GM12878 (cell line): ENCODE results near the gene BBX. TPM values are rescaled to one million over a fixed set of nuclear protein-coding genes. Genes with fewer than 3 reads are reported as not detected.

Experiments
- ATAC-seq: fragments of 200-7000 bp; cut with Tn5 transposase; 3 replicates; pipeline ENCODE4 v1.9.1; 2020; ENCODE audit warnings: mild to moderate bottlenecking, moderate library complexity
- BruUV-seq: library from RNA; stranded (reverse); fragments of 400-500 nt; replicated peaks from 2 replicates; lab custom pipeline; 2021; lab: Mats Ljungman, UMichigan
- CTCF ChIA-PET: fragments of 300-600 bp; sonication (Branson Sonifier 250); formaldehyde crosslinking; extraction: SDS; loops from one replicate; lab custom pipeline; 2021; ENCODE audit warnings: inconsistent platforms; lab: Yijun Ruan, JAX
- POLR2A ChIA-PET: fragments of 350-600 bp; formaldehyde crosslinking; extraction: SDS; loops from one replicate; lab custom pipeline; 2021; ENCODE audit warnings: inconsistent platforms; lab: Charles Lee
- RAD21 ChIA-PET: fragments of 300-600 bp; sonication (Branson Sonifier 250); formaldehyde crosslinking; loops from one replicate; lab custom pipeline; 2023; ENCODE audit warnings: antibody characterized with exemption; ENCODE audit not compliant: unreplicated experiment; lab: Charles Lee
- SMC1A ChIA-PET: fragments of 300-600 bp; sonication (Branson Sonifier 250); formaldehyde crosslinking; loops from one replicate; lab custom pipeline; 2023; ENCODE audit not compliant: unreplicated experiment, uncharacterized antibody; lab: Charles Lee
- DNase-seq: peaks from one replicate; pipeline ENCODE4 v3.0.0-alpha.2; 2011; ENCODE audit warnings: low read depth, low spot score
- FAIRE-seq: peaks from 3 replicates; lab custom pipeline; 2011; peaks lifted over from hg19 to GRCh38; lab: Jason Lieb, UNC
- H2AFZ ChIP-seq: 2 replicates; pipeline ENCODE4 v1.6.0; 2011; ENCODE audit warnings: low read depth, low read length, control low read depth; ENCODE audit not compliant: control insufficient read depth
- H3K27ac ChIP-seq: 2 replicates; pipeline ENCODE4 v1.5.1; 2011; ENCODE audit warnings: control low read depth; ENCODE audit not compliant: control insufficient read depth, insufficient read depth
- H3K27me3 ChIP-seq, 2 experiments: replicated peaks in 1 of 2; 2 replicates each; pipeline versions ENCODE4 v1.6.0 to v1.6.1; 2011; ENCODE audit warnings: low read length in 1 of 2; ENCODE audit not compliant: control insufficient read depth in 2 of 2, insufficient read depth in 2 of 2
- H3K36me3 ChIP-seq, 2 experiments: 2 replicates each; pipeline ENCODE4 v1.5.1; 2011; ENCODE audit warnings: low read length in 1 of 2; ENCODE audit not compliant: control insufficient read depth in 2 of 2, insufficient read depth in 2 of 2
- H3K4me1 ChIP-seq: 2 replicates; pipeline ENCODE4 v1.6.1; 2011; ENCODE audit warnings: mild to moderate bottlenecking, low read length, moderate library complexity, mixed read lengths; ENCODE audit not compliant: control insufficient read depth, insufficient read depth
- H3K4me2 ChIP-seq: 2 replicates; pipeline ENCODE4 v1.6.0; 2011; ENCODE audit warnings: control low read depth; ENCODE audit not compliant: control insufficient read depth, insufficient read depth
- H3K4me3 ChIP-seq: fragments of 200-600 bp; sonication (generic); 2 replicates; pipeline ENCODE4 v1.5.1; 2016
- H3K79me2 ChIP-seq: 2 replicates; pipeline ENCODE4 v1.6.0; 2011; ENCODE audit warnings: low read length; ENCODE audit not compliant: control insufficient read depth, insufficient read depth
- H3K9ac ChIP-seq: 2 replicates; pipeline ENCODE4 v1.8.0; 2011; ENCODE audit warnings: low read length, control low read depth, mixed read lengths; ENCODE audit not compliant: control insufficient read depth, insufficient read depth
- H3K9me3 ChIP-seq: replicated peaks from 3 replicates; pipeline ENCODE4 v1.5.1; 2011; ENCODE audit warnings: mild to moderate bottlenecking, low read length; ENCODE audit not compliant: control insufficient read depth, insufficient read depth
- H4K20me1 ChIP-seq: 2 replicates; pipeline ENCODE4 v1.6.0; 2011; ENCODE audit not compliant: control insufficient read depth, insufficient read depth
- ATF7 ChIP-seq: fragments of 450-650 bp; IDR thresholded peaks from 2 replicates; pipeline ENCODE4 v1.6.1; 2016; ENCODE audit warnings: low read depth, mild to moderate bottlenecking
- BACH1 ChIP-seq: fragments of 450-650 bp; IDR thresholded peaks from 2 replicates; pipeline ENCODE4 v1.6.1; 2017; ENCODE audit warnings: mild to moderate bottlenecking, borderline replicate concordance
- CHD2 ChIP-seq: IDR thresholded peaks from 2 replicates; pipeline ENCODE4 v1.6.1; 2011; ENCODE audit warnings: low read depth, low read length, improper control_type of control experiment, borderline replicate concordance
- HSF1 ChIP-seq: fragments of 150-350 bp; IDR thresholded peaks from 2 replicates; pipeline ENCODE4 v1.6.1; 2014; ENCODE audit warnings: mild to moderate bottlenecking, low read depth, low read length
- MAX ChIP-seq: IDR thresholded peaks from 2 replicates; pipeline ENCODE4 v1.6.1; 2012; ENCODE audit warnings: low read depth, low read length, improper control_type of control experiment
- POLR2AphosphoS2 ChIP-seq: IDR thresholded peaks from 2 replicates; pipeline ENCODE4 v1.6.1; 2011; ENCODE audit warnings: low read depth, mild to moderate bottlenecking, low read length, improper control_type of control experiment, moderate library complexity
- POLR2AphosphoS5 ChIP-seq: IDR thresholded peaks from 2 replicates; pipeline ENCODE4 v1.6.1; 2011; ENCODE audit warnings: mild to moderate bottlenecking, low read length, inconsistent platforms
- SPI1 ChIP-seq: IDR thresholded peaks from 2 replicates; pipeline ENCODE4 v1.6.1; 2011; ENCODE audit warnings: low read depth, mild to moderate bottlenecking, low read length, moderate library complexity, borderline replicate concordance; ENCODE audit not compliant: insufficient read depth
- TARDBP ChIP-seq: IDR thresholded peaks from 2 replicates; pipeline ENCODE4 v1.6.1; 2016; ENCODE audit warnings: borderline replicate concordance
- YY1 ChIP-seq: IDR thresholded peaks from 2 replicates; pipeline ENCODE4 v1.6.1; 2011; ENCODE audit warnings: low read depth, mild to moderate bottlenecking, low read length
- ZNF207 ChIP-seq: fragments of 450-650 bp; IDR thresholded peaks from 2 replicates; pipeline ENCODE4 v1.6.1; 2014; ENCODE audit warnings: antibody characterized with exemption, mild to moderate bottlenecking, borderline replicate concordance
- WGBS: methylation state at CpG from one replicate; pipeline ENCODE4 v1.1.6; 2016; ENCODE audit warnings: low lambda C conversion rate; ENCODE audit not compliant: insufficient replicate concordance, insufficient coverage; ENCODE audit errors: missing lambda C conversion rate; 5-methylcytosine and 5-hydroxymethylcytosine counted together
- in situ Hi-C: fragments of 300-500 bp; cut with MboI; formaldehyde crosslinking; loops from 9 replicates; pipeline ENCODE4 v1.14.3; 2018; ENCODE audit warnings: mixed read lengths
- intact Hi-C: fragments of 100-400 bp; cut with micrococcal nuclease; formaldehyde crosslinking; loops from one replicate; pipeline ENCODE4 v1.14.2; 2022; ENCODE audit not compliant: unreplicated experiment
- polyA plus RNA-seq, 11 experiments: library from polyadenylated mRNA; depleted of rRNA in 4 of 11; unstranded in 6 of 11; stranded (reverse) in 5 of 11; fragments of >200 nt; fragmentation: Nextera tagmentation in 4 of 11; fragmentation: Illumina TruSeq in 1 of 11; extraction: Ambion mirVana in 4 of 11; extraction: Trizol in 1 of 11; gene quantifications; 1 replicate in 1 of 11; 2 replicates in 10 of 11; pipeline versions ENCODE4 v1.2.1 to v1.2.3, GENCODE V29; 2011 to 2016; ENCODE audit warnings: inconsistent platforms in 2 of 11, missing spikeins in 2 of 11, low read depth in 1 of 11
- total RNA-seq, 4 experiments: library from RNA; depleted of rRNA in 3 of 4; stranded (reverse); fragments of >200 nt in 3 of 4; fragmentation: Illumina TruSeq in 1 of 4; extraction: Trizol in 1 of 4; gene quantifications; 2 replicates each; pipeline versions ENCODE4 v1.2.1 to v1.2.3, GENCODE V29; 2013 to 2021
- TF ChIP-seq, protein P1 (sequence below): fragments of 450-650 bp; IDR thresholded peaks from 2 replicates; pipeline ENCODE4 v1.6.1; 2016; ENCODE audit warnings: mild to moderate bottlenecking, moderate library complexity, borderline replicate concordance

Gene BBX
- total and polyA plus RNA-seq, 10 of the 15 experiments (the other 5 are each of a cell fraction or from before 2014, with no cell fraction given) = 13.3 to 38.5 (median 32.0) TPM

DNA sequence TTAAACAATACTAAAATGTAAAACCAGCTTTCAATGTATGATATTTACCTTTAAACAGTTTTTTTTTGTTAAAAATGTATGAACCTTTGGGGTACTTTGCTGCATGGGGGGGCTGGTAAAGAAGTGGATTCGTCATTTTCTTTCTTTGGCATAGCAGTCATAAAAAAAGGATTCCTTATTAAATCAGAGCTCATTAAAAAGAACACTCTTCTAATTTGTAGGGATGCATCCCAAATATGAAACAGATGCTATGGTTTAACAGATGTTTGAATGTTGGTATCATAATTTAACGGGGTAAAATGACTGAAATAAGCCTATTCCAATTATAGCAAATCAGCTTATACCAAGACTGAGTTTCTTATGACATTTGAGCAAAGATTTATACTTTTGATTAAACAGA is 234.4 kb downstream of the BBX start:
- no peaks in the 10 kb centered on the region for H3K27me3 ChIP-seq
- 100% methylated on average over 2 of the region's 2 CpGs for WGBS
- CTCF ChIA-PET = interaction anchor here (1.1 to 1.9 kb wide), 7 partner anchors 9 to 183 kb away, joined by 3 to 6 read pairs (median 4); no protein-coding TSS in a partner anchor
- no peak for FAIRE-seq
- H3K4me1 ChIP-seq = no peaks in the 10 kb centered on the region
- TF ChIP-seq SPI1 (no peak), TARDBP (no peak), CHD2 (no peak), HSF1 (no peak), ZNF207 (no peak)
- in situ Hi-C loops = loop anchor here (10.0 kb wide), 1 partner anchor 522 kb away; no protein-coding TSS in a partner anchor
- H3K4me3 ChIP-seq = no peak overlapping the region
- ATAC-seq = no peak
- H2AFZ ChIP-seq = no peak overlapping the region
- no peak for DNase-seq
- H3K9ac ChIP-seq = no peak overlapping the region
- no peaks in the 10 kb centered on the region for H3K79me2 ChIP-seq
- BruUV-seq = no TSS peak
- H3K4me2 ChIP-seq = no peak overlapping the region
- no peaks in the 10 kb centered on the region for H3K36me3 ChIP-seq
- SMC1A ChIA-PET = interaction anchor here (0.8 to 1.9 kb wide), 5 partner anchors 12 to 96 kb away, joined by 3 to 8 read pairs (median 4); no protein-coding TSS in a partner anchor
- no peak overlapping the region for H3K27ac ChIP-seq
- POLR2A ChIA-PET = interaction anchor here (1.0 kb wide), 1 partner anchor 52 kb away, joined by 3 read pairs; no protein-coding TSS in a partner anchor
- RAD21 ChIA-PET = no interaction called here
- intact Hi-C loops = no loop called here
- H3K9me3 ChIP-seq = no peaks in the 10 kb centered on the region
- H4K20me1 ChIP-seq = no peaks in the 10 kb centered on the region

- Histone ChIP-seq H3K9me3 (no peaks in the 10 kb centered on the region), H3K4me2 (no peak overlapping the region), H3K4me1 (no peaks in the 10 kb centered on the region), H4K20me1 (no peaks in the 10 kb centered on the region), H3K4me3 (no peak overlapping the region), H3K27me3 (no peaks in the 10 kb centered on the region), H3K9ac (no peak overlapping the region), H3K36me3 (no peaks in the 10 kb centered on the region), H3K79me2 (no peaks in the 10 kb centered on the region), H3K27ac (no peak overlapping the region), H2AFZ (no peak overlapping the region)
- intact Hi-C loops (no loop called here), in situ Hi-C loops (no loop called here)
- CTCF ChIA-PET = interaction anchor here (1.1 to 1.8 kb wide), 4 partner anchors 9 to 84 kb away, joined by 4 to 5 read pairs (median 4); no protein-coding TSS in a partner anchor
- POLR2A ChIA-PET = no interaction called here
- FAIRE-seq (no peak), DNase-seq (no peak), ATAC-seq (no peak)
- RAD21 ChIA-PET = no interaction called here
- no TSS peak for BruUV-seq
- SMC1A ChIA-PET = interaction anchor here (1.1 kb wide), 1 partner anchor 14 kb away, joined by 3 read pairs; no protein-coding TSS in a partner anchor
- TF ChIP-seq ATF7 (no peak), YY1 (no peak), BACH1 (no peak), POLR2AphosphoS2 (no peak), MAX (no peak), POLR2AphosphoS5 (no peak)
- TF ChIP-seq, protein P1, sequence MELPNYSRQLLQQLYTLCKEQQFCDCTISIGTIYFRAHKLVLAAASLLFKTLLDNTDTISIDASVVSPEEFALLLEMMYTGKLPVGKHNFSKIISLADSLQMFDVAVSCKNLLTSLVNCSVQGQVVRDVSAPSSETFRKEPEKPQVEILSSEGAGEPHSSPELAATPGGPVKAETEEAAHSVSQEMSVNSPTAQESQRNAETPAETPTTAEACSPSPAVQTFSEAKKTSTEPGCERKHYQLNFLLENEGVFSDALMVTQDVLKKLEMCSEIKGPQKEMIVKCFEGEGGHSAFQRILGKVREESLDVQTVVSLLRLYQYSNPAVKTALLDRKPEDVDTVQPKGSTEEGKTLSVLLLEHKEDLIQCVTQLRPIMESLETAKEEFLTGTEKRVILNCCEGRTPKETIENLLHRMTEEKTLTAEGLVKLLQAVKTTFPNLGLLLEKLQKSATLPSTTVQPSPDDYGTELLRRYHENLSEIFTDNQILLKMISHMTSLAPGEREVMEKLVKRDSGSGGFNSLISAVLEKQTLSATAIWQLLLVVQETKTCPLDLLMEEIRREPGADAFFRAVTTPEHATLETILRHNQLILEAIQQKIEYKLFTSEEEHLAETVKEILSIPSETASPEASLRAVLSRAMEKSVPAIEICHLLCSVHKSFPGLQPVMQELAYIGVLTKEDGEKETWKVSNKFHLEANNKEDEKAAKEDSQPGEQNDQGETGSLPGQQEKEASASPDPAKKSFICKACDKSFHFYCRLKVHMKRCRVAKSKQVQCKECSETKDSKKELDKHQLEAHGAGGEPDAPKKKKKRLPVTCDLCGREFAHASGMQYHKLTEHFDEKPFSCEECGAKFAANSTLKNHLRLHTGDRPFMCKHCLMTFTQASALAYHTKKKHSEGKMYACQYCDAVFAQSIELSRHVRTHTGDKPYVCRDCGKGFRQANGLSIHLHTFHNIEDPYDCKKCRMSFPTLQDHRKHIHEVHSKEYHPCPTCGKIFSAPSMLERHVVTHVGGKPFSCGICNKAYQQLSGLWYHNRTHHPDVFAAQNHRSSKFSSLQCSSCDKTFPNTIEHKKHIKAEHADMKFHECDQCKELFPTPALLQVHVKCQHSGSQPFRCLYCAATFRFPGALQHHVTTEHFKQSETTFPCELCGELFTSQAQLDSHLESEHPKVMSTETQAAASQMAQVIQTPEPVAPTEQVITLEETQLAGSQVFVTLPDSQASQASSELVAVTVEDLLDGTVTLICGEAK = no peak
These were observed 237.4 kb downstream of the BBX start for GRCh38 chr3:107760144-107760543.
